22Rv1 (cell line): ENCODE results near the gene QTRT2.

Source experiments
- ZFX ChIP-seq: fragments of 450-650 bp; IDR thresholded peaks from 2 replicates; pipeline ENCODE4 v1.6.1; 2017; ENCODE audit warnings: antibody characterized with exemption, borderline replicate concordance
- TF ChIP-seq, protein P1 (sequence below): fragments of 450-650 bp; IDR thresholded peaks from 2 replicates; pipeline ENCODE4 v1.5.1; 2017; ENCODE audit warnings: mild to moderate bottlenecking

GRCh38 chr3:114020907-114021306, 35.6 kb upstream of the QTRT2 start:
- no peak for TF ChIP-seq ZFX
- TF ChIP-seq, protein P1, sequence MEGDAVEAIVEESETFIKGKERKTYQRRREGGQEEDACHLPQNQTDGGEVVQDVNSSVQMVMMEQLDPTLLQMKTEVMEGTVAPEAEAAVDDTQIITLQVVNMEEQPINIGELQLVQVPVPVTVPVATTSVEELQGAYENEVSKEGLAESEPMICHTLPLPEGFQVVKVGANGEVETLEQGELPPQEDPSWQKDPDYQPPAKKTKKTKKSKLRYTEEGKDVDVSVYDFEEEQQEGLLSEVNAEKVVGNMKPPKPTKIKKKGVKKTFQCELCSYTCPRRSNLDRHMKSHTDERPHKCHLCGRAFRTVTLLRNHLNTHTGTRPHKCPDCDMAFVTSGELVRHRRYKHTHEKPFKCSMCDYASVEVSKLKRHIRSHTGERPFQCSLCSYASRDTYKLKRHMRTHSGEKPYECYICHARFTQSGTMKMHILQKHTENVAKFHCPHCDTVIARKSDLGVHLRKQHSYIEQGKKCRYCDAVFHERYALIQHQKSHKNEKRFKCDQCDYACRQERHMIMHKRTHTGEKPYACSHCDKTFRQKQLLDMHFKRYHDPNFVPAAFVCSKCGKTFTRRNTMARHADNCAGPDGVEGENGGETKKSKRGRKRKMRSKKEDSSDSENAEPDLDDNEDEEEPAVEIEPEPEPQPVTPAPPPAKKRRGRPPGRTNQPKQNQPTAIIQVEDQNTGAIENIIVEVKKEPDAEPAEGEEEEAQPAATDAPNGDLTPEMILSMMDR: no peak
